HL-60 (cell line): Measurements from ENCODE around the gene CCNY.
"Not testable (repeated sequence)": the region's sequence is repeated elsewhere in the genome, so short reads cannot be mapped to it uniquely, and the experiment has no call there.

Experiments
- CTCF ChIP-seq: IDR thresholded peaks from one replicate; pipeline ENCODE4 v1.5.1; 2011; ENCODE audit warnings: low read length, control low read depth, inconsistent platforms; ENCODE audit not compliant: insufficient read depth
- POLR2AphosphoS5 ChIP-seq: IDR thresholded peaks from 2 replicates; pipeline ENCODE4 v1.6.1; 2012; ENCODE audit warnings: low read depth

- TF ChIP-seq CTCF, POLR2AphosphoS5: not testable (repeated sequence)
Measured at GRCh38 chr10:35418580-35418979, 82.3 kb downstream of the CCNY start.
